ENCODE measurements around the gene PTPRD.
"Not testable (repeated sequence)": the region's sequence is repeated elsewhere in the genome, so short reads cannot be mapped to it uniquely, and the experiment has no call there.

DNA sequence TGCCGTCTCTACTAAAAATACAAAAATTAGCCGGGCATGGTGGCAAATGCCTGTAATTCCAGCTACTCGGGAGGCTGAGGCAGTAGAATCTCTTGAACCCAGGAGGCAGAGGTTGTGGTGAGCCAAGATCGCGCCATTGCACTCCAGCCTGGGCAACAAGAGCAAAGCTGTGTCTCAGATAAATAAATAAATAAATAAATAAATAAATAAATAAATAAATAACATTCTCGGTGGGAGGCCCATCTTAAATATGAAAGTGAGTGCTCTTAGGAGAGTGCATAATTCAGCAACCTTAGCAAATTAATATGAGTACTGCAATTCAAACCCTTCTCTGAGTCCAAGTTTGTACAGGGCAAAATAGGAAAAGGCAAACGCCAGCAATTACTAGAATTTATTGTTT, 1302.1 kb downstream of the PTPRD start:
- not testable (repeated sequence) for TF ChIP-seq POLR2A (IDR thresholded peaks at IDR 0.05)
- TF ChIP-seq, protein P1, sequence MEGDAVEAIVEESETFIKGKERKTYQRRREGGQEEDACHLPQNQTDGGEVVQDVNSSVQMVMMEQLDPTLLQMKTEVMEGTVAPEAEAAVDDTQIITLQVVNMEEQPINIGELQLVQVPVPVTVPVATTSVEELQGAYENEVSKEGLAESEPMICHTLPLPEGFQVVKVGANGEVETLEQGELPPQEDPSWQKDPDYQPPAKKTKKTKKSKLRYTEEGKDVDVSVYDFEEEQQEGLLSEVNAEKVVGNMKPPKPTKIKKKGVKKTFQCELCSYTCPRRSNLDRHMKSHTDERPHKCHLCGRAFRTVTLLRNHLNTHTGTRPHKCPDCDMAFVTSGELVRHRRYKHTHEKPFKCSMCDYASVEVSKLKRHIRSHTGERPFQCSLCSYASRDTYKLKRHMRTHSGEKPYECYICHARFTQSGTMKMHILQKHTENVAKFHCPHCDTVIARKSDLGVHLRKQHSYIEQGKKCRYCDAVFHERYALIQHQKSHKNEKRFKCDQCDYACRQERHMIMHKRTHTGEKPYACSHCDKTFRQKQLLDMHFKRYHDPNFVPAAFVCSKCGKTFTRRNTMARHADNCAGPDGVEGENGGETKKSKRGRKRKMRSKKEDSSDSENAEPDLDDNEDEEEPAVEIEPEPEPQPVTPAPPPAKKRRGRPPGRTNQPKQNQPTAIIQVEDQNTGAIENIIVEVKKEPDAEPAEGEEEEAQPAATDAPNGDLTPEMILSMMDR (IDR thresholded peaks at IDR 0.05): not testable (repeated sequence)

All from thyroid gland (tissue), 4 donors.